IgD-negative memory B cell (primary cell): Measurements from ENCODE around the gene FAM174B. TPM values are rescaled to one million over a fixed set of nuclear protein-coding genes. Genes with fewer than 3 reads are reported as not detected.
A peak's percentile ranks its signal among the peaks of the same experiment; 100 is the strongest.
"Not testable (repeated sequence)": the region's sequence is repeated elsewhere in the genome, so short reads cannot be mapped to it uniquely, and the experiment has no call there.

ENCODE experiments used
- H3K27ac Mint-ChIP-seq, 3 donors: one replicate each; pipeline ENCODE4 v1.8.0; 2020 to 2022; ENCODE audit warnings: mild to moderate bottlenecking in 3 of 3, mixed read lengths in 3 of 3, moderate library complexity in 1 of 3
- H3K27me3 Mint-ChIP-seq: one replicate; pipeline ENCODE4 v1.8.0; 2021; ENCODE audit warnings: mixed read lengths
- H3K36me3 Mint-ChIP-seq: one replicate; pipeline ENCODE4 v1.8.0; 2020; ENCODE audit warnings: mild to moderate bottlenecking, mixed read lengths
- H3K4me1 Mint-ChIP-seq, 3 donors: one replicate each; pipeline ENCODE4 v1.8.0; 2020 to 2022; ENCODE audit warnings: mixed read lengths in 3 of 3, mild to moderate bottlenecking in 1 of 3
- H3K4me3 Mint-ChIP-seq, 4 donors: one replicate each; pipeline ENCODE4 v1.8.0; 2020 to 2022; ENCODE audit warnings: mild to moderate bottlenecking in 4 of 4, mixed read lengths in 4 of 4, moderate library complexity in 3 of 4
- H3K9me3 Mint-ChIP-seq, 3 donors: one replicate each; pipeline ENCODE4 v1.8.0; 2020 to 2021; ENCODE audit warnings: mixed read lengths in 3 of 3, mild to moderate bottlenecking in 1 of 3
- polyA plus RNA-seq: library from polyadenylated mRNA; unstranded; fragments of 300-500 nt; fragmentation: Illumina TruSeq; gene quantifications from one replicate; pipeline ENCODE4 v1.2.3, GENCODE V29; 2021

Gene FAM174B
- polyA plus RNA-seq, 1 donor from 2014 or later, result 1.4 TPM

DNA sequence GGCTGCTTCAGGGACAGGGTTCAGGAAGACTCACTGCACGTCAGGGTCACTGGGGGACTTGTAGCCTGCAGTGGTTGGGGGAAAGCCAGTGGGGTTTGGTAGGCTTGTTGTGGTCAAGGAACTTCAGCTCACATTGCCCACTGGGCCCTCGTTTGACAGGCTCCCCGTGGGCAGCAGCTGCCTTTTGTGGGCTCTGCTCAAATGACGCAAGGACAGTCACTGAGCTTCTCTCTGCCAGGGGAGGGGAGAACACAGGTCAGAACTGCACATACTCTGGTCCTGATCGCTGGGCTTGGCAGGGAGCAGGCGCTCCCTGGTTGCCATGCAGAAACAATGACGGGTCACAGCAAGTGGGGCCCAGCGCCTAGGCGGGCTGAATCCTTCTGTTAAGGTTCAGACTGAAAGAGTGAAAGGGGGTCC lies 45.5 kb downstream of the FAM174B start:
- Mint-ChIP-seq H3K27ac (no peak overlapping the region), H3K4me3 (no peak overlapping the region), H3K27me3 (no peaks in the 10 kb centered on the region), H3K9me3 (peaks cover 0 to 3% (median 2%) of the 10 kb centered on the region in 3 donors), H3K36me3 (no peaks in the 10 kb centered on the region), H3K4me1 (peaks cover 0 to 1% (median 0%) of the 10 kb centered on the region in 3 donors)

DNA sequence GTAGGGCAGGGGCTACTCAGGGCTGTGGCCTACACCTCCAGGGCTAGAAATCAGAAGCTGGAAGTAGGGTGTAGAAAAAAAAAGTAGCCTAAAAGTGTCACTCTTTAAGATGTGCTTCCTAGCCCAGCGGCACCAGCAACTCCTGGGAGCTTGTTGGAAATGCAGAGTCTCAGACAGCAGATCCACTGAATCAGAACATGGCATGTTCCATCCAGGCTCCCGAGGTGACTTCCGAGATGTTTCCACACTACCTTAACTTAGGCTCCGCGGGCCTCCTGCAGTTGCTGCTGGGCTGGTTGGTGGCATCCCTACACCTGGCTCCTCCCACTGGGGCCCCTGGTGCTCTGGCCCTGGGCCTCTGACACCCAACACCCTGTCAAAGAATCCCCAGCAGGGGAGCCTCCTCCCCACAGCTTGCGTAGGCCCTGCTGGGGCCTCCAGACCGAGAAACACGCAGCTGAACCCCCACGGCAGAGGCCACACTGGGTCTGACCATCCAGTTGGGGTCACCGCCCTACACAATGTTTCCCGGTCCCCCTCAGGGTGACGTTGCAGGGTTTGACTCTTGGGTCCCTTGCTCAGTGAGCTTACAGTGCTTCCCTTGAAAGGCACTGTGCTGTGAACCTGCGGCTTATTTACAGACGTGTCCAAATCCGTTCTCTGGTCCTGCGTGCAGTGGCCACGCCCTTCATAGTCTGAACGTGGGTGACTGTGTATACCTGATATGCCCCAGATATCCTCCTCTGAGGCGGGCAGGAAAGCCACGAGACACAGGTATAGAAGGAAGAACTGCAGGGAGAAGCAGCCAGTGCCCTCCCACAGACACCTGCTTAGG lies 46.5 kb downstream of the FAM174B start:
- Mint-ChIP-seq H3K27me3 (no peaks in the 10 kb centered on the region), H3K36me3 (no peaks in the 10 kb centered on the region), H3K4me3 (no peak overlapping the region), H3K4me1 (peaks cover 0 to 1% (median 0%) of the 10 kb centered on the region in 3 donors), H3K27ac (no peak overlapping the region), H3K9me3 (peaks cover 0 to 3% (median 2%) of the 10 kb centered on the region in 3 donors)

DNA sequence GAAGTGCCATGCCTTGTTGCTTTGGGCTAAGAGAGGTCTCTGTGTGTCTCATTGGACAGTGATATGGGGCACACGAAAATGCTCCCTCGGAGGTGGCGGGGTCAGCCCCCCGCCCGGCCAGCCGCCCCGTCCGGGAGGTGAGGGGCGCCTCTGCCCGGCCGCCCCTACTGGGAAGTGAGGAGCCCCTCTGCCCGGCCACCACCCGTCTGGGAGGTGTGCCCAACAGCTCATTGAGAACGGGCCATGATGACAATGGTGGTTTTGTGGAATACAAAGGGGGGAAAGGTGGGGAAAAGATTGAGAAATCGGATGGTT lies 48.8 kb downstream of the FAM174B start:
- not testable (repeated sequence) for H3K9me3 Mint-ChIP-seq, H3K27ac Mint-ChIP-seq, H3K36me3 Mint-ChIP-seq, H3K27me3 Mint-ChIP-seq, H3K4me1 Mint-ChIP-seq, H3K4me3 Mint-ChIP-seq

DNA sequence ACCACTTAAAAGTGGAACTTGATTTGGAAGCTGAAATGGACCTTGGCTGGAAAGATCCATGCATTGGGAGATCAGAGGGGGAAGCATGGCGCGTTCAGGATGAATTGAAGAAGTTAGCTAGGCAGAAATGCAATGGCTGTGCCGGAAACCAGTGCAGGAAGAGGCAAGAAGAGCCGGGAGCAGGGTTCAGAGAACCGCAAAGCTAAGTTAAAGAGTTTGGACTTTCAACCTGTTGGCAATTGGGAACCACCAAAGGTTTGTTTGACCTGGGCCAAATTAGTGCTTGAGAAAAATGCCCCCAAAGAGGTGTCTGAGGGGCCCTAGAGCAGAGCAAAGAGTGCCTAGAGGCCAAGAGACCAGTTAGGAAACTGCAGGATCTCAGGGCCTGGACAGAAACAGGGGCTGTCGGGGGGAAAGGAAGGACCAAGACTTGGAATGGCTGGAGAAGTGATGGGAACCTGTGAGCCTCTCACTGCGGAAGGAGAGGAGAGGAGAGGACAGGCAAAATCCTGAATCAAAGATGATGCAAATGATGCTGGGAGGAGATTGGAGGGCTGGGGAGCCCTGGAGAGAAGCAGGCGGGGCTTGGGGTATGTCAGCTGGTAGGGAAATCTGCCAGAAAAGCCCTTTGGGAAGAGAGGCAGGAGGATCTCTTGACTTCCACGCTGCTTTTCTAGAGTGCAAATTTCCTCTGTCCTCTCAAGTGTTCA lies 49.3 kb downstream of the FAM174B start:
- H3K9me3 Mint-ChIP-seq, result peaks cover 0 to 3% (median 2%) of the 10 kb centered on the region in 3 donors

DNA sequence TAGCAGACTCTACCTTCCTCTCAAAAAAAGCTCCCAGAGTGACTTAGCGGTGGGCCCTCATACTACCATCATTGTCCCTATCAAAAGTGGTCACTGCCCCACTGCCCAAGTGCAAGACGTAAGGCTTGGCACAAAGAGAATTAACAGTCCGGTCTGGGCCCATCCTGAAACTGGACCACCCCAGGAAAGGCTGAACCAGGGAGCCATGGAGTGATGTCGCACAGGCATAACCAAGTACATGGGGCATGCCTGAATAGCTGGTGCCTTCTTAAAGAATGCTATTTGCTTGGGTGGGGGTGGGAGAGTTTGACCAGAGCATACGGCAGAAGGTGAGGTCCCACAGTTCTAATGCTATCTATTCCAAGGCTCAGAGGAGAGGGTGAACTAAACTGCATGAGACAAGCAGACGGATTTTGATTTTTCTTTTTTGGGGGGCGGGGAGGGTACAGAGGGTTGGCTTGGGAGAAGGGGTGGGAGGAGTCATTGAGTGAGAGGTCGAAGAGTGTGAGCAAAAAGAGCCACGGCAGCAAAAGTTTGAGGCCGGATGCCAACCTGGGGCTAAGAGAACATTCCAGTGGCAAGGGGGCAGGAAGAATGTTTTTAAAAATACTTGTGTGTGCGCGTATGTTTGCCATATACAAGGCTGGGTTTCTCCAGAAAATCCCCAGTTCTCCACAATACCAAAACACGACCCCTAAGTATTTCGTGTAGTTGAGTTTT lies 50.2 kb downstream of the FAM174B start:
- Mint-ChIP-seq H3K27ac (no peak overlapping the region), H3K4me1 (no peaks in the 10 kb centered on the region), H3K36me3 (no peaks in the 10 kb centered on the region), H3K27me3 (peaks cover 1% of the 10 kb centered on the region), H3K9me3 (peaks cover 0 to 3% (median 2%) of the 10 kb centered on the region in 3 donors), H3K4me3 (no peak overlapping the region)

More for the DNA sequence above, 49.3 kb downstream of the FAM174B start:
- H3K4me3 Mint-ChIP-seq, result no peak overlapping the region
- no peaks in the 10 kb centered on the region for H3K36me3 Mint-ChIP-seq
- no peak overlapping the region for H3K27ac Mint-ChIP-seq
- no peaks in the 10 kb centered on the region for H3K27me3 Mint-ChIP-seq
- peaks cover 0 to 1% (median 0%) of the 10 kb centered on the region in 3 donors for H3K4me1 Mint-ChIP-seq

DNA sequence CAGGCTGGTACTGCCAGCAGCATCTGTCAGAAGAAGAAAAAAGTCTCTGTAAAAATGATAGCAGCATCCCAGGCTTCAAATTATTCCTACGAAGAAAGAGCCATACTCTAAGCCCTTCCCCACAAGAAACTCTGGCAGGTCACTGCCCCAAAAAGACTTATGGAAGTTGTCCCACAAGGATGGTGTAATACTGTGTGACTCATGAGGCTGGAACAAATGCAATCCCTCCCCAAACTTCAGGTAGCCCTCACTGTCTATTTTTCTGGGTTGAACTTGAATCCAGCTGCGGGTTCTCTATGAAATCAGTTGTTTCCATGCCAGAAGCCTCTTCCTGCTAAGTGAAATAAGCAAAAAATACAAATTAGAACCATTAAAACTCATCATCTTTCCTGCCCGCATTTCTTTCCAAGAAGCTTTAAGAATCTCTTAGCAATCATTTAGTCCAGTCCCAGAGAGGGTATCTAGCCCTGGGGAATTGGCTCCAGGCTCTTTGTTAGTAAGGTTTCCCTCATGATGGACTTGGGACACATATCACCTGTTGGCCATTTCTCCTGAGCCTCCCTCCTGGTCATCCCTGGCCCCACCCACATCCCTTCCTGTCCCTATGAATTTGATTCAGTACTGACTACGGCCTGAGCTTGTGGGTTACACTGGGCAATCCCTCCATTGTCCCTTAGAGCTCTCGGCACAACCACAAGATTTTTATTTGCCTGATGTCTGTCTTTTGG lies 51.7 kb downstream of the FAM174B start:
- H3K9me3 Mint-ChIP-seq, result peaks cover 0 to 6% (median 3%) of the 10 kb centered on the region in 3 donors
- H3K4me3 Mint-ChIP-seq, result no peak overlapping the region
- no peak overlapping the region for H3K27ac Mint-ChIP-seq
- peaks cover 2% of the 10 kb centered on the region for H3K27me3 Mint-ChIP-seq
- no peaks in the 10 kb centered on the region for H3K4me1 Mint-ChIP-seq
- H3K36me3 Mint-ChIP-seq, result no peaks in the 10 kb centered on the region

DNA sequence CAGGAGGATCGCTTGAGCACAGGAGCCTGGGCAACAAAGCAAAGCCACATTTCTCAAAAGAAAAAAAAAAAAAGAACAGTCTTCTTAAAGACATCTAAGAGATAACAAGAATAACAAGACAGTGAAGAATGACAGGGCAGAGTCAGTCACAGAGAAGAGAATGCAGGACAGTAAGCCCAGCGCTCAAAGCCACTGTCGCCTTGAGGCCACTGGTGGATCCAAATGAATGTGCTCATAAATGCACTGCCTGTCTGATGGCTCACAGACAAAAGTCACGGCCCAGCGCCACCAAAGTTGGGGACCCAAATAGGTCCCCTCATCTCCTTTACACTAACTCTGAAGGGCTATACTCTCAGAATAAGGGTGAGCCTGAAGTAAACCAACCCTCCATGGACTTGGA lies 52.3 kb downstream of the FAM174B start:
- Mint-ChIP-seq H3K4me1 (no peaks in the 10 kb centered on the region), H3K27ac (no peak overlapping the region), H3K9me3 (peaks cover 0 to 6% (median 3%) of the 10 kb centered on the region in 3 donors), H3K4me3 (no peak overlapping the region), H3K27me3 (peaks cover 2% of the 10 kb centered on the region), H3K36me3 (no peaks in the 10 kb centered on the region)

DNA sequence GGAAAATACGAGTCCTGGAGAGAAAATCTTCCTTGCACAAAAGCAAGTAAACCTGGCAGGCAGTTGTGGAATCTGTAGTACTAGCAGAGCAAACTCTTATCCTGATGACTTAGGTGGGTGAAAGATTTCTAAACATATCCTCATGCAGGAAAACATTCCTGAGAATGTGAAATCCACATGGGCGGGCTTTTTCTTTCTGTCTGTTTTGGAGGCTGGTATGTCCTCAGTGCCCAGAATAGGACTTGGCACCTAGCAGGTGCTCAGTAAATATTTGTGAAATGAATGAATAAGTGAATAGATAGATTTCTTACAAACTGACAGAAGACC lies 53.3 kb downstream of the FAM174B start:
- Mint-ChIP-seq H3K27ac (no peak overlapping the region), H3K4me1 (no peaks in the 10 kb centered on the region), H3K36me3 (no peaks in the 10 kb centered on the region), H3K9me3 (peaks cover 0 to 6% (median 0%) of the 10 kb centered on the region in 3 donors), H3K27me3 (peaks cover 2% of the 10 kb centered on the region), H3K4me3 (no peak overlapping the region)

DNA sequence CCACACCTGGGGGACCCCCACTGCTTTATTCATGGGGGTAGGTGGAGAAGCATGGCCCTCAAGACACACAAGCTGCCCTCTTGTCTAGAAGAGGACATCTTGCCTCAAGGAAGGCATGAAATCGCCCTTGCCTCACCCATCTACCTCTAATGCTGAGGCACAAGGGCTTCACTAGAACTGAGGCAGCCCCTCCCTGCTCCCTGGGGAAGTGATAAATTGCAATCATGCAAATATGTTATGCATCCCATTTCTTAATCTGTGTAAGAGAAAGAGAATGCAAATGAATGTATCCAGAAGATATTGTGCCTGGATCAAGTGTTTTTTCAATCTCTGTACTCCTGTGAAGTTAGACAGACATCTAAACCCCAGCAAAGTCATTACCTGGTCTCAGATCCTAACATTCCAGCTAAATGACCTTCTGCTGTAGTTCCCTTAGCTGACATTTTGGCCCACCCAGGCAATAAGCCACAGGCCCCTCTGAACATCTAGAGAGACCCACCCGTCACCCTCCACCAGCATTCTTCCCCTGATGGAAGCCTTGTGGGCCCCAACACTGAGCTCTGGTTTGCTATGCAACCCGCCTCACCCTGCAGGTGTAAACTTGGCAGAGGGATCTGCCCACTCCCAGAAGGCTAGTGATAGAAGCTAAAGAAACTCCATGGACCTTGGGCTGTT lies 53.8 kb downstream of the FAM174B start:
- peaks cover 4% of the 10 kb centered on the region for H3K27me3 Mint-ChIP-seq
- H3K9me3 Mint-ChIP-seq, result peaks cover 0 to 6% (median 0%) of the 10 kb centered on the region in 3 donors
- H3K36me3 Mint-ChIP-seq, result no peaks in the 10 kb centered on the region
- no peaks in the 10 kb centered on the region for H3K4me1 Mint-ChIP-seq
- H3K4me3 Mint-ChIP-seq, result no peak overlapping the region
- H3K27ac Mint-ChIP-seq, result no peak overlapping the region

DNA sequence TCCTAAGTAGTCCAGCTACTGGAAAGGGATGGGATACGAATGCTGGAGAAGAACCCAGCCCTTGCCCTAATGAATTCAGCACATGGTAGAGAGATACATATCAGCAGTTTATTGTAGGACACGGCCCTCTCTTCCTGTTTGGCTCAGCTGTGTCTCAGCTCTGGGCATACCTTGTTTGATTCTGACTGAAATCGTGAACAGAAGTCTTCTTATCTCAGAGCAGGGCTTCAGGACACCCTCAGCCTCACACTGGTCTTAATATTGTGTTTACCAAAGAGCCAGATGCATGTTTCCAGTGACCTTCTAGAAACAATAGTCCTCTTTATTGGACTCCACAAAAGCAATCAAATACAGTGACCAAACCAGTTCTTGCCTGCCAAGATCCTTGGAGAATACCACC lies 54.7 kb downstream of the FAM174B start:
- no peaks in the 10 kb centered on the region for H3K4me1 Mint-ChIP-seq
- peaks cover 4% of the 10 kb centered on the region for H3K27me3 Mint-ChIP-seq
- H3K27ac Mint-ChIP-seq, result no peak overlapping the region
- no peaks in the 10 kb centered on the region for H3K36me3 Mint-ChIP-seq
- peaks cover 0 to 4% (median 0%) of the 10 kb centered on the region in 3 donors for H3K9me3 Mint-ChIP-seq
- no peak overlapping the region for H3K4me3 Mint-ChIP-seq

DNA sequence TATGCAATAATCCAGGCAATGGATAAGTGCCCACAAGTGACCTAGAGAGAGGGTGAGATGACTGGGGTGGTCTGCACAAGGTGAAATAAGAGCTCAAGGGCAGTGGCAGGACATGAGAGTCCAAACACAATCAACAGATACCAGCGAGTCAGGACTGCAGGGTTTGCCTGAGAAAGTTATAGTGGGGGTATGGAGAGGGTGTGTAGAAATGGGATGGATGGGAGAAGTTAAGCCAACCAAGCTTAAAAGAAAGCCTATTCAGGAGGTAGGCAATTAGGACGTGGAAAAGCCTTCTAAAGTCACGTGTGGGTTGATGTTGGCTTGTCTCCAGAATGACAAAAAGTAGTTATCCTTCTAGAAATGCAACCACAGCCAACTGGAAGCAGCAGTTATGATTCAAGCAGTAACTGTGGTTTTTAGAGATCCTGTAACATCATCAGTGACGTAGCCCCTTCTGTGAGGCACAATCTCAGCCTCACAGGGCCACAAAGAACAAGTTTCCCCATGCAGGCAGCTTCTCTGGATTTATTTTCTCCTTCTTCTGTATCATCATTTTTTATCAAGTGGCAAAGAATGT lies 56.1 kb downstream of the FAM174B start:
- Mint-ChIP-seq H3K36me3 (no peaks in the 10 kb centered on the region), H3K27me3 (peaks cover 4% of the 10 kb centered on the region), H3K4me1 (no peaks in the 10 kb centered on the region), H3K27ac (no peak overlapping the region), H3K4me3 (no peak overlapping the region), H3K9me3 (peaks cover 0 to 4% (median 0%) of the 10 kb centered on the region in 3 donors)

DNA sequence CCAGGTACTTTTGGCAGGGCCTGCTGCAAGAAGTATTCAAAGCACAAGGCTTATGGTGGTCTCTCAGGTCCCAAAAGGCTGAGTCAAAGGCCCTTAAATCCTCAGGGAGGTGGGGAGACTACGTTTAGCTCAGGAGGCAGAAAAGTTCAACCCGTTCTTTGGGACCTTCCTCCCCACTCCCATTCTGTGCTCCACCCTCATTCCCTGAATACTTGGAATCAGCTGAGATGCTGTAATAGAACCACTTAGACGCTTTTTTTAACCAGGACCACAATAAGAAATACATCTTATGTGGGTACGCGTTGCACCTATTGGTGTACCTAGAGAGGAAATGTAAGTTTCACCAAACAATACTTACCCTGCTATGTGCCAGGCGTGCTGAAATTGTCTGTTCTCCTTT lies 58.0 kb downstream of the FAM174B start:
- H3K9me3 Mint-ChIP-seq, result peaks cover 0 to 4% (median 0%) of the 10 kb centered on the region in 3 donors
- peak overlapping the region in 1 of 4 donors; percentile 42 for H3K4me3 Mint-ChIP-seq
- peaks cover 4% of the 10 kb centered on the region for H3K27me3 Mint-ChIP-seq
- H3K27ac Mint-ChIP-seq, result no peak overlapping the region
- H3K36me3 Mint-ChIP-seq, result no peaks in the 10 kb centered on the region
- H3K4me1 Mint-ChIP-seq, result no peaks in the 10 kb centered on the region

DNA sequence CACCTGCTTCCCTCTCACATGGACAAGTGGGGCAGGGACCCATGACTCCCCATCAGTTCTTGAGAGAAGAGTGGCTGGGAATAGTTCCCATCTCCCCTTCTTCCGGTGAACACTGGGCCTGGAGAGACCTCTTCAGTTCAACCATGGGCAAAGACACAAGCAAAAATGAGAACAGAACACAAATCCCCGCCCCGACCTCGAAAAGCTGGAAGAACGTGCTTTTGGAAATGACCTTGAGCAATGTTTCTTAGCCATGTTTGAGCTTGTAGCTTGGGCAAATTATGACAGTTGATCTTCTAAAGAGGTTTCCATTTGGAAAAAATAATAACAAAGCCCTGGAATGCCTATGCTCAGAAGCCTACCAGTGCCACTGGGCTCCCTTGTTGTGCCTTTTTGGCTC lies 59.0 kb downstream of the FAM174B start:
- no peak overlapping the region for H3K4me3 Mint-ChIP-seq
- H3K9me3 Mint-ChIP-seq, result peaks cover 0 to 4% (median 0%) of the 10 kb centered on the region in 3 donors
- H3K36me3 Mint-ChIP-seq, result no peaks in the 10 kb centered on the region
- no peaks in the 10 kb centered on the region for H3K4me1 Mint-ChIP-seq
- peaks cover 4% of the 10 kb centered on the region for H3K27me3 Mint-ChIP-seq
- no peak overlapping the region for H3K27ac Mint-ChIP-seq
